NB4 (cell line): ENCODE data around the gene PCDHGA6.
A peak's percentile ranks its signal among the peaks of the same experiment; 100 is the strongest.
"Not testable (repeated sequence)": the region's sequence is repeated elsewhere in the genome, so short reads cannot be mapped to it uniquely, and the experiment has no call there.

Experiments
- DNase-seq: peaks from one replicate; pipeline ENCODE4 v3.0.0; 2010; ENCODE audit warnings: low read depth
- H3K4me3 ChIP-seq: one replicate; pipeline ENCODE4 v1.5.1; 2011; ENCODE audit warnings: mild to moderate bottlenecking, low read depth, low read length, moderate library complexity
- CTCF ChIP-seq: IDR thresholded peaks from one replicate; pipeline ENCODE4 v1.5.1; 2012; ENCODE audit warnings: low read depth, low read length
- MAX ChIP-seq: IDR thresholded peaks from 2 replicates; pipeline ENCODE4 v1.6.1; 2011; ENCODE audit warnings: low read depth, low read length
- MYC ChIP-seq: IDR thresholded peaks from 2 replicates; pipeline ENCODE4 v1.6.1; 2011; ENCODE audit warnings: low read depth, low read length
- POLR2A ChIP-seq: IDR thresholded peaks from 2 replicates; pipeline ENCODE4 v1.6.1; 2011; ENCODE audit warnings: mild to moderate bottlenecking; ENCODE audit not compliant: insufficient read length; ENCODE audit errors: extremely low read depth

PCDHGA6 gene

GRCh38 chr5:141342773-141343172 is 30.9 kb upstream of the PCDHGA6 start:
- no peak for TF ChIP-seq CTCF
- TF ChIP-seq MAX, result no peak
- no peak for TF ChIP-seq MYC
- no peak for TF ChIP-seq POLR2A
- no peak overlapping the region for H3K4me3 ChIP-seq

GRCh38 chr5:141343242-141343952 is 30.3 kb upstream of the PCDHGA6 start, which contains the start of gene PCDHGA3:
TSS of gene PCDHGA3 (plus strand) at chr5:141343829. CDS start at chr5:141344034, 205 bp downstream.
- TF ChIP-seq MAX, result no peak
- TF ChIP-seq MYC, result no peak
- peak; percentile 47 for TF ChIP-seq CTCF
- no peak for TF ChIP-seq POLR2A
- peak; percentile 50 for DNase-seq
- no peak within 1 kb of the TSS for H3K4me3 ChIP-seq

More at GRCh38 chr5:141342773-141343172, 30.9 kb upstream of the PCDHGA6 start:
- DNase-seq, result no peak

GRCh38 chr5:141343953-141344463 is 29.7 kb upstream of the PCDHGA6 start:
- no peak for DNase-seq
- no peak overlapping the region for H3K4me3 ChIP-seq
- TF ChIP-seq CTCF, result no peak
- no peak for TF ChIP-seq MYC

- no peak overlapping the region for H3K4me3 ChIP-seq
- DNase-seq, result no peak
- TF ChIP-seq MAX (no peak), MYC (no peak), CTCF (no peak), POLR2A (no peak)
These were observed 28.4 kb upstream of the PCDHGA6 start for GRCh38 chr5:141345327-141345726.

- not testable (repeated sequence) for H3K4me3 ChIP-seq, DNase-seq
These were observed 27.7 kb upstream of the PCDHGA6 start for GRCh38 chr5:141346017-141346416.

GRCh38 chr5:141349917-141350619 is 23.6 kb upstream of the PCDHGA6 start, which contains the start of gene PCDHGB1:
TSS of gene PCDHGB1 (plus strand) at chr5:141350099. CDS start at chr5:141350261, 162 bp downstream.
- DNase-seq, result peak; percentile 81
- peak within 1 kb of the TSS; percentile 58 for H3K4me3 ChIP-seq
- TF ChIP-seq MYC, result no peak
- TF ChIP-seq CTCF, result peak; percentile 77
- no peak for TF ChIP-seq MAX
